ENCODE results near the gene KRTAP13-1.

GRCh38 chr21:30437010-30437565 lies 41.3 kb downstream of the KRTAP13-1 start:
- TF ChIP-seq, protein P1, sequence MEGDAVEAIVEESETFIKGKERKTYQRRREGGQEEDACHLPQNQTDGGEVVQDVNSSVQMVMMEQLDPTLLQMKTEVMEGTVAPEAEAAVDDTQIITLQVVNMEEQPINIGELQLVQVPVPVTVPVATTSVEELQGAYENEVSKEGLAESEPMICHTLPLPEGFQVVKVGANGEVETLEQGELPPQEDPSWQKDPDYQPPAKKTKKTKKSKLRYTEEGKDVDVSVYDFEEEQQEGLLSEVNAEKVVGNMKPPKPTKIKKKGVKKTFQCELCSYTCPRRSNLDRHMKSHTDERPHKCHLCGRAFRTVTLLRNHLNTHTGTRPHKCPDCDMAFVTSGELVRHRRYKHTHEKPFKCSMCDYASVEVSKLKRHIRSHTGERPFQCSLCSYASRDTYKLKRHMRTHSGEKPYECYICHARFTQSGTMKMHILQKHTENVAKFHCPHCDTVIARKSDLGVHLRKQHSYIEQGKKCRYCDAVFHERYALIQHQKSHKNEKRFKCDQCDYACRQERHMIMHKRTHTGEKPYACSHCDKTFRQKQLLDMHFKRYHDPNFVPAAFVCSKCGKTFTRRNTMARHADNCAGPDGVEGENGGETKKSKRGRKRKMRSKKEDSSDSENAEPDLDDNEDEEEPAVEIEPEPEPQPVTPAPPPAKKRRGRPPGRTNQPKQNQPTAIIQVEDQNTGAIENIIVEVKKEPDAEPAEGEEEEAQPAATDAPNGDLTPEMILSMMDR (conservative IDR thresholded peaks at IDR 0.05; ENCODE audit: low read depth, low read length) = no peak
- TF ChIP-seq RAD21 (IDR thresholded peaks at IDR 0.05; ENCODE audit: low read length) = no peak
- TF ChIP-seq MXI1 (IDR thresholded peaks at IDR 0.05; ENCODE audit: borderline replicate concordance, low read depth, low read length) = no peak
- TF ChIP-seq POLR2A (IDR thresholded peaks at IDR 0.05; ENCODE audit: low read depth, low read length) = no peak
- TF ChIP-seq BHLHE40 (IDR thresholded peaks at IDR 0.05; ENCODE audit: low read depth, low read length) = no peak
